Spleen (tissue), 11 donors: ENCODE measurements around the gene RAN. TPM values are rescaled to one million over a fixed set of nuclear protein-coding genes. Genes with fewer than 3 reads are reported as not detected.

Experiments used
- DNase-seq: peaks from one replicate; pipeline ENCODE4 v3.0.0-alpha.2; 2020
- H3K27ac ChIP-seq, 8 donors: fragments of 200-600 bp; sonication (generic) in 7 of 8; 1 replicate in 4 of 8; 2 replicates in 4 of 8; pipeline versions ENCODE4 v1.5.0 to v1.8.0; 2016 to 2021; ENCODE audit warnings: inconsistent platforms in 4 of 8, mild to moderate bottlenecking in 4 of 8, moderate library complexity in 1 of 8
- H3K27me3 ChIP-seq, 7 donors: fragments of 200-600 bp; sonication (generic) in 6 of 7; replicated peaks in 1 of 7; 1 replicate in 4 of 7; 2 replicates in 3 of 7; pipeline versions ENCODE4 v1.5.0 to v1.8.0; 2016 to 2021; ENCODE audit warnings: inconsistent platforms in 3 of 7, mild to moderate bottlenecking in 1 of 7
- H3K36me3 ChIP-seq, 6 donors: fragments of 200-600 bp; sonication (generic) in 5 of 6; 1 replicate in 4 of 6; 2 replicates in 2 of 6; pipeline versions ENCODE4 v1.5.0 to v1.8.0; 2016 to 2021; ENCODE audit warnings: inconsistent platforms in 2 of 6
- H3K4me1 ChIP-seq, 6 donors: fragments of 200-600 bp; sonication (generic) in 5 of 6; 1 replicate in 3 of 6; 2 replicates in 3 of 6; pipeline versions ENCODE4 v1.5.0 to v1.8.0; 2016 to 2021; ENCODE audit warnings: inconsistent platforms in 3 of 6
- H3K4me3 ChIP-seq, 8 donors: fragments of 200-600 bp; sonication (generic) in 7 of 8; 1 replicate in 4 of 8; 2 replicates in 4 of 8; pipeline versions ENCODE4 v1.5.0 to v1.8.0; 2016 to 2021; ENCODE audit warnings: inconsistent platforms in 4 of 8, mild to moderate bottlenecking in 4 of 8, moderate library complexity in 2 of 8
- H3K9me3 ChIP-seq, 8 donors: fragments of 200-600 bp; sonication (generic) in 7 of 8; 1 replicate in 4 of 8; 2 replicates in 4 of 8; pipeline versions ENCODE4 v1.5.0 to v1.8.0; 2016 to 2021; ENCODE audit warnings: inconsistent platforms in 4 of 8
- CTCF ChIP-seq, 11 experiments: fragments of 200-600 bp in 7 of 11; fragments of 450-650 bp in 4 of 11; sonication (generic) in 4 of 11; IDR thresholded peaks in 8 of 11; conservative IDR thresholded peaks in 3 of 11; 1 replicate in 7 of 11; 2 replicates in 4 of 11; pipeline versions ENCODE4 v1.4.0 to v1.8.0; 2016 to 2021; ENCODE audit warnings: antibody characterized with exemption in 11 of 11, inconsistent platforms in 4 of 11, mild to moderate bottlenecking in 1 of 11
- POLR2A ChIP-seq, 3 donors: fragments of 450-650 bp; IDR thresholded peaks; one replicate each; pipeline ENCODE4 v1.5.1; 2017; ENCODE audit warnings: antibody characterized with exemption in 3 of 3, mild to moderate bottlenecking in 1 of 3
- POLR2AphosphoS5 ChIP-seq, 3 donors: sonication (generic); formaldehyde crosslinking; IDR thresholded peaks; one replicate each; pipeline ENCODE4 v1.5.1; 2017; ENCODE audit warnings: antibody characterized with exemption in 3 of 3
- WGBS, 5 donors: extraction: QIAGEN DNeasy Blood & Tissue Kit in 3 of 5; methylation state at CpG; one replicate each; pipeline versions ENCODE4 v1.1.5 to v1.1.7; 2013 to 2018; 5-methylcytosine and 5-hydroxymethylcytosine counted together
- intact Hi-C: fragments of 100-400 bp; cut with DNase I; formaldehyde crosslinking; loops from one replicate; pipeline ENCODE4 v1.15.0; 2023; ENCODE audit warnings: low total_unique reads
- polyA plus RNA-seq, 3 donors: library from polyadenylated mRNA; stranded (reverse); fragments of 200-250 nt; gene quantifications; one replicate each; pipeline ENCODE4 v1.2.1, GENCODE V29; 2013
- total RNA-seq, 7 donors: library from RNA; depleted of rRNA in 3 of 7; stranded (reverse); fragments of >200 nt in 3 of 7; fragmentation: NEBNext Ultra II Directional in 4 of 7; extraction: Animal tissue kit (Norgen Biotek cat#: 25700) in 4 of 7; gene quantifications; one replicate each; pipeline versions ENCODE4 v1.1.0 to v1.2.1, GENCODE V29; 2016 to 2021
- donor health status: healthy with polysubstance abuse.
- donor health status: DM: no; HTN: no; CAD: no; lungs with moderate emphysema.
- donor health status: DM: no; HTN: no; CAD: no.
- donor health status: Bipolar disorder and iron deficiency.
- donor health status: healthy.
- donor health status: DM: no; HTN: no; CAD: no.
- donor health status: DM: yes; HTN: yes; CAD: no.

Gene RAN
- total and polyA plus RNA-seq, 10 donors: 128 to 423 (median 293) TPM

GRCh38 chr12:130920723-130921381, 49.0 kb downstream of the RAN start:
- H3K27ac ChIP-seq: no peak overlapping the region

GRCh38 chr12:130922511-130922953, 50.7 kb downstream of the RAN start:
- Histone ChIP-seq H3K36me3 (no peaks in the 10 kb centered on the region), H3K9me3 (peaks cover 0 to 9% (median 1%) of the 10 kb centered on the region in 8 donors), H3K4me3 (no peak overlapping the region), H3K27ac (no peak overlapping the region), H3K27me3 (peaks cover 0 to 29% (median 0%) of the 10 kb centered on the region in 7 donors), H3K4me1 (no peaks in the 10 kb centered on the region)
- intact Hi-C loops: no loop called here
- DNase-seq: no peak
- 62 to 84% (median 78%) methylated on average over 4 of the region's 4 CpGs for WGBS, 5 donors
- TF ChIP-seq POLR2A (IDR thresholded peaks at IDR 0.05) (no peak), POLR2AphosphoS5 (IDR thresholded peaks at IDR 0.05) (no peak), CTCF (IDR thresholded peaks at IDR 0.05 in 8 of 11, conservative IDR thresholded peaks at IDR 0.05 in 3 of 11) (no peak)

More at GRCh38 chr12:130920723-130921381, 49.0 kb downstream of the RAN start:
- TF ChIP-seq CTCF (IDR thresholded peaks at IDR 0.05 in 8 of 11, conservative IDR thresholded peaks at IDR 0.05 in 3 of 11) (no peak), POLR2A (IDR thresholded peaks at IDR 0.05) (no peak), POLR2AphosphoS5 (IDR thresholded peaks at IDR 0.05) (no peak)
- H3K4me1 ChIP-seq: peaks cover 0 to 8% (median 0%) of the 10 kb centered on the region in 6 donors
- no peak for DNase-seq
- intact Hi-C loops: no loop called here
- H3K4me3 ChIP-seq: no peak overlapping the region
- H3K36me3 ChIP-seq: no peaks in the 10 kb centered on the region
- H3K9me3 ChIP-seq: peaks cover 0 to 9% (median 1%) of the 10 kb centered on the region in 8 donors
- WGBS, 5 donors: 66 to 90% (median 76%) methylated on average over 8 of the region's 8 CpGs
- peaks cover 0 to 46% (median 4%) of the 10 kb centered on the region in 7 donors for H3K27me3 ChIP-seq

DNA sequence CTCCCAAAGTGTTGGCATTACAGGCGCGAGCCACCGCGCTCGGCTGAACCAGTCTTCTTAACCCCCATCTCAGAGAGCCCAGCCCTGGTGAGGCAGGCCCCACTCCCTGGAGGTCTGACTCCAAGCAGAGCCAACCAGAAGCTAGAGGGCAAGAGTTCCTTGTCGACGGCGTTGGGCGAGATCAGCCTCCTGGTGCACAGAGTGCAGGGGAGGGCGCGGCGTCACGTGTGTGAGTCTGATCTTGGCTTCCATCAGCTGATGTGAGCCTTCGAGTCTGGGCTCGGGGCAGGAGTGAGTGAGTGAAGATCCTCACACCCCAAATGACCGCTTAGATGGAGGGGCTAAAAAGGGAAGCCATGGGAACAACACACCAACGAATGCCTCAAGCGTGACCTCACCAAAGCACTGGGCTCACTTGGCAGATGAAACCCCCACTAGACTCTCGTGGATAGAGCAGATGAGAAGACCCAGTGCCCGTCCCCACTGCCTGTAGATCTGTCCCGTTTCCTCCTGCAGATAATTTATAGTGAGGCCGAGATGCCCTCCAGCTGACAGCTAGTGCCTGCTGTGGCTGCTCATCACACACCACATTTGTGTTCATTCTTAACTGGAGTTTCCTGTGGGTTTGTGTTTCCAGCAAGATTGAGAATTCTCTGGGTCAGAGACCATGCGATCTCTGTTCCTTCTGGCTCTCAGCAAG, 53.2 kb downstream of the RAN start:
- TF ChIP-seq CTCF (IDR thresholded peaks at IDR 0.05 in 8 of 11, conservative IDR thresholded peaks at IDR 0.05 in 3 of 11): no peak
- no peak for TF ChIP-seq POLR2A (IDR thresholded peaks at IDR 0.05)
- TF ChIP-seq POLR2AphosphoS5 (IDR thresholded peaks at IDR 0.05): no peak
- Histone ChIP-seq H3K27ac (no peak overlapping the region), H3K4me1 (no peaks in the 10 kb centered on the region), H3K27me3 (peaks cover 0 to 29% (median 0%) of the 10 kb centered on the region in 7 donors), H3K36me3 (no peaks in the 10 kb centered on the region), H3K9me3 (peaks cover 0 to 9% (median 1%) of the 10 kb centered on the region in 8 donors), H3K4me3 (no peak overlapping the region)
- WGBS, 5 donors: 78 to 83% (median 80%) methylated on average over 23 of the region's 23 CpGs
- no peak for DNase-seq
- intact Hi-C loops: no loop called here

- WGBS, 5 donors: 66 to 77% (median 73%) methylated on average over 7 of the region's 7 CpGs
- TF ChIP-seq POLR2A (IDR thresholded peaks at IDR 0.05) (no peak), CTCF (IDR thresholded peaks at IDR 0.05 in 8 of 11, conservative IDR thresholded peaks at IDR 0.05 in 3 of 11) (no peak), POLR2AphosphoS5 (IDR thresholded peaks at IDR 0.05) (no peak)
- H3K27ac ChIP-seq: no peak overlapping the region
Observed at GRCh38 chr12:130925666-130926015, 53.8 kb downstream of the RAN start.

More at GRCh38 chr12:130925666-130926015, 53.8 kb downstream of the RAN start:
- Histone ChIP-seq H3K9me3 (peaks cover 0 to 9% (median 1%) of the 10 kb centered on the region in 8 donors), H3K4me3 (no peak overlapping the region), H3K4me1 (no peaks in the 10 kb centered on the region), H3K36me3 (no peaks in the 10 kb centered on the region), H3K27me3 (peaks cover 0 to 35% (median 0%) of the 10 kb centered on the region in 7 donors)
- intact Hi-C loops: no loop called here
- no peak for DNase-seq
